ENCODE data around the gene HDAC9.

DNA sequence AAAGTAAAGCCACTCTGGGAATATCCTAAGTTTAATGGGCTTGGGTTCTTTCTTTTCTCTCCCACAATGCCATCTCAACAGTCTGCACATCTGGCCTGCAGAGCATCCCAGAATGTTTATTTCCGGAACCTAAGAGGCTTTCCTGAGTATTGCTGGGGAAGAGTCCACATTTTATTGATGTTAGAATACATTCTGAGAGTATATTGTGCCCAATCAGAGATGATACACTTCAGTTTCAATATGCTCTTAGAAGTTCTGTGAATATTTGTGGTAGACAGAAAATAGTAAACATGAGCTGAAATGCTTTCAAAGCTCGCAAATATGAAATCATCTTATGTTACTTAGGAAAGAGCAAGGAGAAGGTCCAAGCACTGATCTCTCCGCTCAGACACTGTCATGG is 421.3 kb downstream of the HDAC9 start:
- TF ChIP-seq, protein P1, sequence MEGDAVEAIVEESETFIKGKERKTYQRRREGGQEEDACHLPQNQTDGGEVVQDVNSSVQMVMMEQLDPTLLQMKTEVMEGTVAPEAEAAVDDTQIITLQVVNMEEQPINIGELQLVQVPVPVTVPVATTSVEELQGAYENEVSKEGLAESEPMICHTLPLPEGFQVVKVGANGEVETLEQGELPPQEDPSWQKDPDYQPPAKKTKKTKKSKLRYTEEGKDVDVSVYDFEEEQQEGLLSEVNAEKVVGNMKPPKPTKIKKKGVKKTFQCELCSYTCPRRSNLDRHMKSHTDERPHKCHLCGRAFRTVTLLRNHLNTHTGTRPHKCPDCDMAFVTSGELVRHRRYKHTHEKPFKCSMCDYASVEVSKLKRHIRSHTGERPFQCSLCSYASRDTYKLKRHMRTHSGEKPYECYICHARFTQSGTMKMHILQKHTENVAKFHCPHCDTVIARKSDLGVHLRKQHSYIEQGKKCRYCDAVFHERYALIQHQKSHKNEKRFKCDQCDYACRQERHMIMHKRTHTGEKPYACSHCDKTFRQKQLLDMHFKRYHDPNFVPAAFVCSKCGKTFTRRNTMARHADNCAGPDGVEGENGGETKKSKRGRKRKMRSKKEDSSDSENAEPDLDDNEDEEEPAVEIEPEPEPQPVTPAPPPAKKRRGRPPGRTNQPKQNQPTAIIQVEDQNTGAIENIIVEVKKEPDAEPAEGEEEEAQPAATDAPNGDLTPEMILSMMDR (IDR thresholded peaks at IDR 0.05), result no peak
- no peak for TF ChIP-seq POLR2A (IDR thresholded peaks at IDR 0.05)
